Peyer's patch (tissue), 4 donors: ENCODE measurements around the gene ANO6.

ENCODE experiments used
- CTCF ChIP-seq, 6 experiments: fragments of 450-650 bp in 4 of 6; fragments of 200-600 bp in 2 of 6; sonication (generic) in 1 of 6; IDR thresholded peaks; one replicate each; pipeline ENCODE4 v1.5.1; 2017 to 2019; ENCODE audit warnings: antibody characterized with exemption in 6 of 6, mild to moderate bottlenecking in 3 of 6, moderate library complexity in 1 of 6
- POLR2A ChIP-seq, 2 donors: fragments of 450-650 bp; IDR thresholded peaks; one replicate each; pipeline ENCODE4 v1.5.1; 2017; ENCODE audit warnings: antibody characterized with exemption in 2 of 2, mild to moderate bottlenecking in 2 of 2, moderate library complexity in 2 of 2

GRCh38 chr12:45232146-45232755, 16.4 kb downstream of the ANO6 start:
- TF ChIP-seq POLR2A (IDR thresholded peaks at IDR 0.05), result no peak
- TF ChIP-seq CTCF (IDR thresholded peaks at IDR 0.05), result no peak
